MM.1S (cell line): ENCODE data around the gene PSME2.

Experiments
- DNase-seq: peaks from one replicate; pipeline ENCODE4 v3.0.0-alpha.2; 2015
- H2AFZ ChIP-seq: fragments of 300-600 bp; sonication (generic); 2 replicates; pipeline ENCODE4 v1.6.0; 2016; ENCODE audit warnings: antibody characterized with exemption, low read length
- H3F3A ChIP-seq: fragments of 300-600 bp; sonication (generic); 2 replicates; pipeline ENCODE4 v1.6.1; 2016; ENCODE audit warnings: mild to moderate bottlenecking, antibody characterized with exemption, low read length, moderate library complexity, mixed read lengths; ENCODE audit not compliant: insufficient read depth
- H3K27ac ChIP-seq: fragments of 300-600 bp; sonication (generic); 2 replicates; pipeline ENCODE4 v1.5.1; 2016; ENCODE audit warnings: mild to moderate bottlenecking, low read length
- H3K27me3 ChIP-seq: fragments of 300-600 bp; sonication (generic); replicated peaks from 2 replicates; pipeline ENCODE4 v1.6.0; 2016; ENCODE audit warnings: low read length; ENCODE audit not compliant: insufficient read depth
- H3K36me3 ChIP-seq: fragments of 300-600 bp; sonication (generic); replicated peaks from 2 replicates; pipeline ENCODE4 v1.6.1; 2016; ENCODE audit warnings: mild to moderate bottlenecking, low read length, mixed read lengths; ENCODE audit not compliant: insufficient read depth
- H3K4me1 ChIP-seq: fragments of 300-600 bp; sonication (generic); 2 replicates; pipeline ENCODE4 v1.6.1; 2016; ENCODE audit warnings: low read length, mixed read lengths
- H3K4me2 ChIP-seq: fragments of 300-600 bp; sonication (generic); 2 replicates; pipeline ENCODE4 v1.6.0; 2016; ENCODE audit warnings: low read depth, low read length
- H3K4me3 ChIP-seq: fragments of 300-600 bp; sonication (generic); 2 replicates; pipeline ENCODE4 v1.5.1; 2016; ENCODE audit warnings: low read length, mixed read lengths
- H3K79me2 ChIP-seq: fragments of 300-600 bp; sonication (generic); 2 replicates; pipeline ENCODE4 v1.6.1; 2016; ENCODE audit warnings: mixed run types, low read length, mixed read lengths
- H3K9ac ChIP-seq: fragments of 300-600 bp; sonication (generic); 2 replicates; pipeline ENCODE4 v1.6.1; 2016; ENCODE audit warnings: low read length, mixed read lengths
- H3K9me2 ChIP-seq: fragments of 300-600 bp; sonication (generic); replicated peaks from 2 replicates; pipeline ENCODE4 v1.6.1; 2016; ENCODE audit warnings: mild to moderate bottlenecking, low read length, mixed read lengths; ENCODE audit not compliant: insufficient read depth
- H3K9me3 ChIP-seq: fragments of 300-600 bp; sonication (generic); replicated peaks from 2 replicates; pipeline ENCODE4 v1.6.1; 2016; ENCODE audit warnings: mild to moderate bottlenecking, low read length, mixed read lengths; ENCODE audit not compliant: insufficient read depth
- H4K20me1 ChIP-seq: fragments of 300-600 bp; sonication (generic); 2 replicates; pipeline ENCODE4 v1.6.1; 2016; ENCODE audit warnings: mild to moderate bottlenecking, low read length, moderate library complexity, mixed read lengths; ENCODE audit not compliant: insufficient read depth
- CTCF ChIP-seq: fragments of 300-600 bp; sonication (generic); IDR thresholded peaks from 2 replicates; pipeline ENCODE4 v1.5.1; 2016; ENCODE audit warnings: antibody characterized with exemption, low read length, mixed read lengths
- EZH2 ChIP-seq: fragments of 300-600 bp; sonication (generic); optimal IDR thresholded peaks from 2 replicates; pipeline ENCODE3; 2017; ENCODE audit warnings: low read depth, mild to moderate bottlenecking, antibody characterized with exemption, low read length, mixed read lengths
- EZH2phosphoT487 ChIP-seq: fragments of 300-600 bp; sonication (generic); IDR thresholded peaks from 2 replicates; pipeline ENCODE4 v1.6.1; 2018; ENCODE audit warnings: antibody characterized with exemption, low read length

The PSME2 gene

DNA sequence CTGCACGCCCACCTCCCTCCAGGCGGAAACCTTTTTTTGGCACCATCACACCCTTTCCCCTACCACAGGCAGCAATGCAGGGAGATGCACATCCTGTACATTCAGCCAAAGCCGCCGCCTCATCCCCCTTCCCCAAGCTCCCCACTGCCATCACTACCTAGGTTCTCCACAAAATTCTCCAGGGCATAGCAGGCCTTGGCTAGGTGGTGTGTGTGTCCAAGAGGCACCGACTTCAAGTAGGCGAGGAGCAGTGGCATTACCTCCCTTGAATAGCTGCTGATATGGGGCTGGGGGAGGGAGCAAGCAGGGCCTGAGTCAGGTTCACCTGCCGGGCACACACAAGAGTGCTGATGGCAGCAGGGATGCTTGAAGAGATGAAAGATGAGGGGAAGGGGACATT is 38.6 kb upstream of the PSME2 start:
- no peaks in the 10 kb centered on the region for H3K9me2 ChIP-seq
- H3F3A ChIP-seq = peaks cover 14% of the 10 kb centered on the region
- H3K79me2 ChIP-seq = peaks cover 4% of the 10 kb centered on the region; the same call in 1 of the 2 replicates
- DNase-seq = no peak
- H3K4me3 ChIP-seq = no peak overlapping the region
- H3K27ac ChIP-seq = no peak overlapping the region
- H3K9ac ChIP-seq = no peak overlapping the region
- H3K27me3 ChIP-seq = no peaks in the 10 kb centered on the region
- peaks cover 5% of the 10 kb centered on the region; the same call in 1 of the 2 replicates for H3K4me1 ChIP-seq
- H4K20me1 ChIP-seq = no peaks in the 10 kb centered on the region
- H3K36me3 ChIP-seq = no peaks in the 10 kb centered on the region
- no peak overlapping the region for H3K4me2 ChIP-seq
- no peak overlapping the region for H2AFZ ChIP-seq
- no peak for TF ChIP-seq EZH2
- no peak for TF ChIP-seq CTCF
- no peak for TF ChIP-seq EZH2phosphoT487
- H3K9me3 ChIP-seq = no peaks in the 10 kb centered on the region

DNA sequence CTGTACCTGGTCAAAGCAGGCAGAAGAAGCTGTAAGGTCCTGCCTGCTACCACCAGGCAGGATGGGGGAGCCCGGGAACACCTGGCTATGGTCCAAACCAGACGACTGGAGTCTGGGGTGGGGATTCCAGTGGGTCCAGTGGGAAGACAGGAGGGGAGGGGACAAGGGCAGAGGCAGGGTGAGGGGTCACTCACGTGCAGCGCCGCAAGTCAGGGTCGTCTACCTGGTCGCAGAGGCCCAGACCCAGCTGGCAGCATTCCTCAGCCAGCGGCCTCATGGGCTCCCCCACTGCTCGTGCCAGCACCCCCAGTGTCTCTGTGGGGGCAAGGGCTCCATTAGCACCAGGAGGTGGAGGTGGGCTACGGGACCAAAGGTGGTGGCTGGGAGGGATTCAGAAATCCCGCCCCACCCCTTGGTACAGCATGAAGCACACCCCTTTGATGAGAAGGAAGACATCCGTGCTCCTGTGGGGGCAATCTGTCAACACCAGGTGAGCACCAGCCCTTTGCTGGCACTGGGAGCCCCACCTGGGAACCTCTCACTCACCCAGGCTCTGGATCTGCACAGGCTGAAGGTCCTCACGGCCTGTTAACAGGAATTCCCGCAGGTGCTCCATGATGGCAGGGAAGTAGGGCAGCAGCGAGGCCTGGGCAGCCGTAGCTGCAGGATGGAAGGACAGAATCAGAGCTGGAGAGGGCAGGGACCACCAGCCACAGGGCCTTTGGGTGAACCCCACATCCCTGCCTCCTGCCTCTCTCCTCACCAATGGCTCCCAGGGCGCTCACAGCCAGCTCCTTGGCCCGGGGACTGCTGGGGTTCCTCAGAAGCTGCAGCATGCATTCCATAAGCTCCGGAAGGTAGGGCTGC is 37.9 kb upstream of the PSME2 start:
- no peak for DNase-seq
- H3K9ac ChIP-seq = no peak overlapping the region
- peaks cover 4% of the 10 kb centered on the region; the same call in 1 of the 2 replicates for H3K79me2 ChIP-seq
- H3K27me3 ChIP-seq = no peaks in the 10 kb centered on the region
- peaks cover 5% of the 10 kb centered on the region; the same call in 1 of the 2 replicates for H3K4me1 ChIP-seq
- no peaks in the 10 kb centered on the region for H3K9me2 ChIP-seq
- peaks cover 12% of the 10 kb centered on the region for H3F3A ChIP-seq
- H3K27ac ChIP-seq = no peak overlapping the region
- TF ChIP-seq CTCF (no peak), EZH2phosphoT487 (no peak), EZH2 (no peak)
- H3K9me3 ChIP-seq = no peaks in the 10 kb centered on the region
- H2AFZ ChIP-seq = no peak overlapping the region
- no peak overlapping the region for H3K4me3 ChIP-seq
- no peak overlapping the region for H3K4me2 ChIP-seq
- H3K36me3 ChIP-seq = no peaks in the 10 kb centered on the region
- no peaks in the 10 kb centered on the region for H4K20me1 ChIP-seq

GRCh38 chr14:24183014-24183481 is 36.6 kb upstream of the PSME2 start:
- Histone ChIP-seq H3K36me3 (no peaks in the 10 kb centered on the region), H2AFZ (no peak overlapping the region), H3K4me2 (no peak overlapping the region), H3K79me2 (peaks cover 4% of the 10 kb centered on the region; the same call in 1 of the 2 replicates), H3K9ac (no peak overlapping the region), H3K9me3 (no peaks in the 10 kb centered on the region), H3K9me2 (no peaks in the 10 kb centered on the region), H3K27ac (no peak overlapping the region), H3K4me1 (peaks cover 5% of the 10 kb centered on the region; the same call in 1 of the 2 replicates), H3F3A (0 out of 2 replicates have a peak, but pooled peaks cover 3% of the 10 kb centered on the region), H3K4me3 (no peak overlapping the region), H3K27me3 (no peaks in the 10 kb centered on the region), H4K20me1 (no peaks in the 10 kb centered on the region)
- no peak for DNase-seq
- TF ChIP-seq EZH2phosphoT487 = no peak
- no peak for TF ChIP-seq CTCF
- no peak for TF ChIP-seq EZH2
